ENCODE data around the gene UNC79.

Gene UNC79

DNA sequence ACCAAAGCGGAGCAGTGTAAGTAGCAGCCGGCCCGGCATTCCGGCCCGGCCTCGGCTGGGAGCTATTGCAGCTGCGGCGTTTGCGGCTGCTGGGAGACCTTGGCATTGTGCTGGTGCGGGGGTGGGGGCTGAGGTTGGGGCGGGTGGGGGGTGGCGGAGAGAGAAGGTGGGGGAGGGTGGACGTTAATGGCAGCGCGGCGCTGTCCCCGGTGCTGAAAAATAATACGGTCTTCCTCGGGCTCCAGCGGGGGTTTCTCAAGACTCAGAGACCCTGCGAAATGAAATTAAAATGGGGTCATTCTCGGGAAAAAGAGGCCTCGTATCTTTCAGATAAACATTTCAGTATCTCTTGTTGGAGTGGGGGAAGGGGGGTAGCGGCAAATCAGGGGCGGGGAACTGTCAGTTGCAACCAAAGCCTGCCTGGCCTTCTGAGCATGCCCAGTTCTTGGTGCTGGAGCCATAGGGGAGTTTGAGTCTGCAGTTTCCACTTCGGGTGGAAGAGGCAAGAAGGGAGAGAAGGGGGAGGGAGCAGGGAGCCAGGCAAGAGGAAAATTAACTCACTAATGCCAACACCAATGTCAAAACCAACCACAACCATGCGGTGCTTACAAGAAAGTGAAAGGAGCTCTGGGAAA is 414 bp downstream of the UNC79 start:
- H3K9me2 ChIP-seq (replicated peaks; ENCODE audit: insufficient read depth, low read length) = no peaks in the 10 kb centered on the region
- no peak overlapping the region for H3K4me3 ChIP-seq (ENCODE audit: low read length)
- no peak overlapping the region for H3K9ac ChIP-seq (ENCODE audit: low read length)
- TF ChIP-seq EZH2phosphoT487 (IDR thresholded peaks at IDR 0.05; ENCODE audit: low read length) = no peak
- TF ChIP-seq EZH2 (optimal IDR thresholded peaks at IDR 0.05; ENCODE audit: low read depth, low read length) = no peak
- TF ChIP-seq CTCF (IDR thresholded peaks at IDR 0.05; ENCODE audit: low read length) = no peak
- H3K36me3 ChIP-seq (replicated peaks; ENCODE audit: insufficient read depth, low read length) = no peaks in the 10 kb centered on the region
- no peak overlapping the region for H2AFZ ChIP-seq (ENCODE audit: low read length)
- no peaks in the 10 kb centered on the region for H3F3A ChIP-seq (ENCODE audit: insufficient read depth, low read length)
- no peak overlapping the region for H3K4me2 ChIP-seq (ENCODE audit: low read depth, low read length)
- no peaks in the 10 kb centered on the region for H4K20me1 ChIP-seq (ENCODE audit: insufficient read depth, low read length)
- H3K27me3 ChIP-seq (replicated peaks; ENCODE audit: insufficient read depth, low read length) = no peaks in the 10 kb centered on the region
- no peak for DNase-seq
- H3K27ac ChIP-seq (ENCODE audit: low read length) = no peak overlapping the region
- no peaks in the 10 kb centered on the region for H3K4me1 ChIP-seq (ENCODE audit: low read length)
- H3K79me2 ChIP-seq (ENCODE audit: low read length) = no peaks in the 10 kb centered on the region
- no peaks in the 10 kb centered on the region for H3K9me3 ChIP-seq (replicated peaks; ENCODE audit: insufficient read depth, low read length)

DNA sequence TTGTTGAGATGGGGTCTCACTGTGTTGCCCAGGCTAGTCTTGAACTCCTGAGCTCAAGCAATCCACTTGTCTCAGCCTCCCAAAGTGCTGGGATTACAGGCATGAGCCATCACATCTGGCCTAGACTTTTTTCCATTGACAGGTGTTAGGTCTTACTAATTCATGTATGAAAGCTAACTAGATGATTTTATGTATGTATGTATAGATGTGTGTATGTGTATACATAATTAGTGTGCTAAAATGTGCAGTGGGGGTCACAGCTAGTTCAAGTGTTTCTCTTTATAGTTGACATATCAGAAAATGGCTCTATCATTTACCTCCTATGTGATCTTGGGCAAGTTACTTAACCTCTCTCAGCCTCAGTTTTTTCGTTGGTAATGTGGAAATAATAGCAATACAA is 23.5 kb downstream of the UNC79 start:
- DNase-seq = no peak
- no peaks in the 10 kb centered on the region for H3K4me1 ChIP-seq (ENCODE audit: low read length)
- no peak overlapping the region for H3K4me3 ChIP-seq (ENCODE audit: low read length)
- no peak overlapping the region for H3K9ac ChIP-seq (ENCODE audit: low read length)
- H2AFZ ChIP-seq (ENCODE audit: low read length) = no peak overlapping the region
- H3K9me3 ChIP-seq (replicated peaks; ENCODE audit: insufficient read depth, low read length) = no peaks in the 10 kb centered on the region
- H3K9me2 ChIP-seq (replicated peaks; ENCODE audit: insufficient read depth, low read length) = no peaks in the 10 kb centered on the region
- H3F3A ChIP-seq (ENCODE audit: insufficient read depth, low read length) = no peaks in the 10 kb centered on the region
- no peaks in the 10 kb centered on the region for H3K27me3 ChIP-seq (replicated peaks; ENCODE audit: insufficient read depth, low read length)
- no peak overlapping the region for H3K4me2 ChIP-seq (ENCODE audit: low read depth, low read length)
- H3K27ac ChIP-seq (ENCODE audit: low read length) = no peak overlapping the region
- H4K20me1 ChIP-seq (ENCODE audit: insufficient read depth, low read length) = no peaks in the 10 kb centered on the region
- no peaks in the 10 kb centered on the region for H3K36me3 ChIP-seq (replicated peaks; ENCODE audit: insufficient read depth, low read length)
- no peaks in the 10 kb centered on the region for H3K79me2 ChIP-seq (ENCODE audit: low read length)
- TF ChIP-seq EZH2phosphoT487 (IDR thresholded peaks at IDR 0.05; ENCODE audit: low read length) (no peak), EZH2 (optimal IDR thresholded peaks at IDR 0.05; ENCODE audit: low read depth, low read length) (no peak), CTCF (IDR thresholded peaks at IDR 0.05; ENCODE audit: low read length) (no peak)

GRCh38 chr14:93456356-93456755 is 25.6 kb downstream of the UNC79 start:
- Histone ChIP-seq H3K27ac (ENCODE audit: low read length) (no peak overlapping the region), H3K36me3 (replicated peaks; ENCODE audit: insufficient read depth, low read length) (no peaks in the 10 kb centered on the region), H3K4me2 (ENCODE audit: low read depth, low read length) (no peak overlapping the region), H2AFZ (ENCODE audit: low read length) (no peak overlapping the region), H3F3A (ENCODE audit: insufficient read depth, low read length) (no peaks in the 10 kb centered on the region), H3K27me3 (replicated peaks; ENCODE audit: insufficient read depth, low read length) (no peaks in the 10 kb centered on the region), H3K79me2 (ENCODE audit: low read length) (no peaks in the 10 kb centered on the region), H3K4me1 (ENCODE audit: low read length) (no peaks in the 10 kb centered on the region), H3K9me3 (replicated peaks; ENCODE audit: insufficient read depth, low read length) (no peaks in the 10 kb centered on the region), H4K20me1 (ENCODE audit: insufficient read depth, low read length) (no peaks in the 10 kb centered on the region), H3K9me2 (replicated peaks; ENCODE audit: insufficient read depth, low read length) (no peaks in the 10 kb centered on the region), H3K9ac (ENCODE audit: low read length) (no peak overlapping the region), H3K4me3 (ENCODE audit: low read length) (no peak overlapping the region)
- DNase-seq = no peak
- no peak for TF ChIP-seq CTCF (IDR thresholded peaks at IDR 0.05; ENCODE audit: low read length)
- TF ChIP-seq EZH2phosphoT487 (IDR thresholded peaks at IDR 0.05; ENCODE audit: low read length) = no peak
- no peak for TF ChIP-seq EZH2 (optimal IDR thresholded peaks at IDR 0.05; ENCODE audit: low read depth, low read length)
